H1 (cell line): ENCODE data around the gene ARHGAP21. TPM values are rescaled to one million over a fixed set of nuclear protein-coding genes. Genes with fewer than 3 reads are reported as not detected.

Experiments
- CTCF ChIA-PET: fragments of 300-600 bp; sonication (Branson Sonifier 250); formaldehyde crosslinking; loops from one replicate; lab custom pipeline; 2021; ENCODE audit not compliant: partially characterized antibody; lab: Charles Lee
- POLR2A ChIA-PET: fragments of 300-600 bp; sonication (Branson Sonifier 250); formaldehyde crosslinking; loops from one replicate; lab custom pipeline; 2021; ENCODE audit warnings: inconsistent platforms; ENCODE audit not compliant: partially characterized antibody; lab: Charles Lee
- DNase-seq, 2 experiments: peaks; one replicate each; pipeline versions ENCODE4 v3.0.0 to v3.0.0-alpha.2; 2010 to 2022; ENCODE audit warnings: low spot score in 2 of 2, low read depth in 1 of 2, mixed read lengths in 1 of 2
- FAIRE-seq: peaks from 2 replicates; lab custom pipeline; 2011; peaks lifted over from hg19 to GRCh38; lab: Jason Lieb, UNC
- H2AFZ ChIP-seq: 2 replicates; pipeline ENCODE4 v1.8.1; 2012; ENCODE audit warnings: low read length, inconsistent platforms
- H2AK5ac ChIP-seq: 2 replicates; pipeline ENCODE4 v1.6.1; 2013; ENCODE audit warnings: low read depth, low read length
- H2BK120ac ChIP-seq: replicated peaks from 2 replicates; pipeline ENCODE3; 2013; ENCODE audit warnings: low read depth, low read length, inconsistent platforms
- H2BK12ac ChIP-seq: 2 replicates; pipeline ENCODE4 v1.6.1; 2013; ENCODE audit warnings: low read depth, low read length
- H2BK15ac ChIP-seq: 2 replicates; pipeline ENCODE4 v1.6.1; 2013; ENCODE audit warnings: low read length
- H2BK20ac ChIP-seq: 2 replicates; pipeline ENCODE4 v1.6.1; 2013; ENCODE audit warnings: low read length
- H2BK5ac ChIP-seq: 2 replicates; pipeline ENCODE4 v1.6.1; 2013; ENCODE audit warnings: low read depth, low read length
- H3K14ac ChIP-seq: 2 replicates; pipeline ENCODE4 v1.6.1; 2013; ENCODE audit warnings: inconsistent platforms; ENCODE audit not compliant: insufficient read length
- H3K18ac ChIP-seq: 2 replicates; pipeline ENCODE4 v1.6.1; 2013; ENCODE audit warnings: low read length; ENCODE audit errors: extremely low read depth
- H3K23ac ChIP-seq: 2 replicates; pipeline ENCODE4 v1.6.1; 2013; ENCODE audit warnings: inconsistent platforms; ENCODE audit not compliant: insufficient read length
- H3K23me2 ChIP-seq: 2 replicates; pipeline ENCODE4 v1.6.1; 2013; ENCODE audit warnings: low read depth, low read length
- H3K27ac ChIP-seq: 2 replicates; pipeline ENCODE4 v1.6.1; 2011; ENCODE audit warnings: low read depth, low read length, inconsistent platforms
- H3K27me3 ChIP-seq, 4 experiments: replicated peaks in 1 of 4; 1 replicate in 1 of 4; 2 replicates in 3 of 4; pipeline versions ENCODE4 v1.6.1 to v1.8.1; 2011 to 2013; ENCODE audit warnings: low read length in 3 of 4, mild to moderate bottlenecking in 3 of 4, inconsistent platforms in 2 of 4, mixed read lengths in 2 of 4, moderate library complexity in 1 of 4; ENCODE audit not compliant: control insufficient read depth in 3 of 4, insufficient read depth in 3 of 4; ENCODE audit errors: extremely low read depth in 1 of 4
- H3K36me3 ChIP-seq, 4 experiments: 2 replicates each; pipeline versions ENCODE4 v1.6.1 to v1.8.1; 2011 to 2013; ENCODE audit warnings: mild to moderate bottlenecking in 4 of 4, low read length in 3 of 4, moderate library complexity in 2 of 4, control low read depth in 1 of 4, inconsistent platforms in 1 of 4; ENCODE audit not compliant: insufficient read depth in 4 of 4, control insufficient read depth in 2 of 4
- H3K4ac ChIP-seq: replicated peaks from 2 replicates; pipeline ENCODE3; 2013; ENCODE audit warnings: low read length, low read depth, mixed read lengths, inconsistent platforms; ENCODE audit not compliant: insufficient read length
- H3K4me1 ChIP-seq, 4 experiments: replicated peaks in 1 of 4; 1 replicate in 1 of 4; 2 replicates in 3 of 4; pipeline versions ENCODE4 v1.6.1 to v1.8.1; 2011 to 2013; ENCODE audit warnings: low read length in 3 of 4, inconsistent platforms in 2 of 4, mixed read lengths in 1 of 4; ENCODE audit not compliant: insufficient read depth in 4 of 4, control insufficient read depth in 3 of 4
- H3K4me2 ChIP-seq, 2 experiments: 2 replicates each; pipeline versions ENCODE4 v1.6.1 to v1.8.1; 2011 to 2013; ENCODE audit warnings: low read depth in 2 of 2, low read length in 2 of 2, control low read depth in 1 of 2, inconsistent platforms in 1 of 2, mild to moderate bottlenecking in 1 of 2; ENCODE audit not compliant: insufficient read depth in 1 of 2
- H3K4me3 ChIP-seq, 4 experiments: fragments of 200-600, 300-600 bp in 1 of 4; sonication (generic), shearing (Covaris generic), sonication (Bioruptor Twin) in 1 of 4; 2 replicates each; pipeline versions ENCODE4 v1.5.1 to v1.8.1; 2011 to 2016; ENCODE audit warnings: low read length in 4 of 4, low read depth in 3 of 4, control low read depth in 2 of 4, inconsistent platforms in 2 of 4, mild to moderate bottlenecking in 2 of 4, mixed read lengths in 1 of 4, moderate library complexity in 1 of 4; ENCODE audit not compliant: insufficient read depth in 2 of 4; ENCODE audit errors: extremely low read depth in 1 of 4
- H3K56ac ChIP-seq: replicated peaks from 2 replicates; pipeline ENCODE3; 2013; ENCODE audit warnings: low read depth, mild to moderate bottlenecking, mixed read lengths, low read length, inconsistent platforms; ENCODE audit not compliant: insufficient read length
- H3K79me1 ChIP-seq: 2 replicates; pipeline ENCODE4 v1.6.1; 2013; ENCODE audit warnings: low read depth, low read length, control low read depth
- H3K79me2 ChIP-seq, 2 experiments: 2 replicates each; pipeline versions ENCODE4 v1.6.1 to v1.8.1; 2012 to 2013; ENCODE audit warnings: low read length in 2 of 2, mild to moderate bottlenecking in 2 of 2, inconsistent platforms in 1 of 2; ENCODE audit not compliant: insufficient read depth in 2 of 2, control insufficient read depth in 1 of 2
- H3K9ac ChIP-seq, 4 experiments: replicated peaks in 1 of 4; 1 replicate in 1 of 4; 2 replicates in 3 of 4; pipeline versions ENCODE4 v1.6.1 to v1.8.1; 2011 to 2013; ENCODE audit warnings: low read depth in 3 of 4, low read length in 3 of 4, control low read depth in 2 of 4, mild to moderate bottlenecking in 2 of 4, moderate library complexity in 2 of 4, inconsistent platforms in 1 of 4; ENCODE audit errors: extremely low read depth in 1 of 4
- H3K9me3 ChIP-seq, 2 experiments: 2 replicates each; pipeline versions ENCODE4 v1.6.1 to v1.8.1; 2012 to 2013; ENCODE audit warnings: mild to moderate bottlenecking in 2 of 2, moderate library complexity in 2 of 2, control low read depth in 1 of 2, inconsistent platforms in 1 of 2, low read depth in 1 of 2, low read length in 1 of 2, mixed read lengths in 1 of 2; ENCODE audit not compliant: insufficient read depth in 2 of 2
- H4K20me1 ChIP-seq, 2 experiments: replicated peaks in 1 of 2; 2 replicates each; pipeline versions ENCODE3 to v1.8.1; 2011 to 2013; ENCODE audit warnings: inconsistent platforms in 2 of 2, low read length in 2 of 2, mild to moderate bottlenecking in 1 of 2; ENCODE audit not compliant: insufficient read depth in 2 of 2, control insufficient read depth in 1 of 2
- H4K5ac ChIP-seq: 2 replicates; pipeline ENCODE4 v1.6.1; 2013; ENCODE audit warnings: low read length, low read depth, mixed read lengths, inconsistent platforms; ENCODE audit not compliant: insufficient read length
- H4K8ac ChIP-seq: 2 replicates; pipeline ENCODE4 v1.8.0; 2013; ENCODE audit warnings: mild to moderate bottlenecking, moderate library complexity, low read length, inconsistent platforms; ENCODE audit not compliant: insufficient read depth; ENCODE audit errors: extremely low read depth
- H4K91ac ChIP-seq: replicated peaks from 2 replicates; pipeline ENCODE3; 2013; ENCODE audit warnings: low read length, mixed read lengths, inconsistent platforms; ENCODE audit not compliant: insufficient read length
- BACH1 ChIP-seq: IDR thresholded peaks from 2 replicates; pipeline ENCODE4 v1.6.1; 2012; ENCODE audit warnings: low read length, improper control_type of control experiment
- BCL11A ChIP-seq, 2 experiments: IDR thresholded peaks; one replicate each; pipeline ENCODE4 v1.6.1; 2011; ENCODE audit warnings: low read depth in 2 of 2, low read length in 2 of 2, mild to moderate bottlenecking in 2 of 2
- GTF2F1 ChIP-seq: IDR thresholded peaks from 2 replicates; pipeline ENCODE4 v1.6.1; 2012; ENCODE audit warnings: low read depth, low read length, improper control_type of control experiment, borderline replicate concordance
- HDAC2 ChIP-seq, 2 experiments: fragments of 300-600 bp in 1 of 2; sonication (generic) in 1 of 2; IDR thresholded peaks; 2 replicates each; pipeline ENCODE4 v1.6.1; 2011 to 2012; ENCODE audit warnings: low read depth in 2 of 2, low read length in 2 of 2, mild to moderate bottlenecking in 2 of 2, moderate library complexity in 2 of 2, borderline replicate concordance in 1 of 2, inconsistent platforms in 1 of 2
- POU5F1 ChIP-seq: IDR thresholded peaks from 2 replicates; pipeline ENCODE4 v1.6.1; 2011; ENCODE audit warnings: low read depth, mild to moderate bottlenecking, low read length, moderate library complexity
- RAD21 ChIP-seq, 2 experiments: IDR thresholded peaks in 1 of 2; conservative IDR thresholded peaks in 1 of 2; 2 replicates each; pipeline ENCODE4 v1.6.1; 2011; ENCODE audit warnings: low read depth in 2 of 2, low read length in 2 of 2, improper control_type of control experiment in 1 of 2, inconsistent platforms in 1 of 2, mild to moderate bottlenecking in 1 of 2, moderate library complexity in 1 of 2
- SP2 ChIP-seq: IDR thresholded peaks from 2 replicates; pipeline ENCODE4 v1.6.1; 2012; ENCODE audit warnings: mild to moderate bottlenecking, low read length, inconsistent platforms
- SRF ChIP-seq: IDR thresholded peaks from 2 replicates; pipeline ENCODE4 v1.6.1; 2011; ENCODE audit warnings: mild to moderate bottlenecking, low read depth, low read length, moderate library complexity
- SUZ12 ChIP-seq: fragments of 200-600 bp; sonication (generic); IDR thresholded peaks from 2 replicates; pipeline ENCODE4 v1.6.1; 2012; ENCODE audit warnings: mild to moderate bottlenecking, inconsistent platforms, low read length, moderate library complexity, mixed read lengths
- TAF1 ChIP-seq: IDR thresholded peaks from 2 replicates; pipeline ENCODE4 v1.6.1; 2011; ENCODE audit warnings: mild to moderate bottlenecking, low read depth, low read length
- TEAD4 ChIP-seq: IDR thresholded peaks from 2 replicates; pipeline ENCODE4 v1.6.1; 2012; ENCODE audit warnings: low read depth, low read length, inconsistent platforms, mixed read lengths
- ZNF274 ChIP-seq: IDR thresholded peaks from 2 replicates; pipeline ENCODE4 v1.7.0; 2012; ENCODE audit warnings: low read length, borderline replicate concordance; ENCODE audit errors: extremely low read depth
- polyA plus RNA-seq, 7 experiments: library from polyadenylated mRNA; depleted of rRNA in 3 of 7; stranded (reverse) in 5 of 7; unstranded in 2 of 7; fragments of >200 nt in 5 of 7; fragments of 200-250 nt in 2 of 7; gene quantifications; 1 replicate in 5 of 7; 2 replicates in 1 of 7; 4 replicates in 1 of 7; pipeline versions ENCODE4 v1.2.1 to v1.2.3, GENCODE V29; 2011 to 2013; ENCODE audit warnings: missing spikeins in 2 of 7, mixed read lengths in 2 of 7
- total RNA-seq: library from RNA; stranded (reverse); fragmentation: NEBNext Ultra II Directional; extraction: Animal tissue kit (Norgen Biotek cat#: 25700); gene quantifications from 2 replicates; pipeline ENCODE4 v1.2.1, GENCODE V29; 2021
- TF ChIP-seq, protein P1 (sequence below): IDR thresholded peaks from 2 replicates; pipeline ENCODE4 v1.6.1; 2011; ENCODE audit warnings: low read length, improper control_type of control experiment

The ARHGAP21 gene
- total and polyA plus RNA-seq, 2 of the 8 experiments (the other 6 are each of a cell fraction or from before 2014, with no cell fraction given), result 14.4 to 35.3 TPM

GRCh38 chr10:24590697-24591457 lies 132.8 kb downstream of the ARHGAP21 start:
- Histone ChIP-seq H3K27me3 (no peaks in the 10 kb centered on the region), H3K14ac (no peak overlapping the region), H3K4me3 (no peak overlapping the region), H2BK5ac (no peak overlapping the region), H2BK120ac (no peak overlapping the region), H2BK12ac (no peak overlapping the region), H4K5ac (no peak overlapping the region), H3K9ac (no peak overlapping the region), H3K4me2 (no peak overlapping the region), H4K20me1 (peaks cover 0 to 2% of the 10 kb centered on the region in 2 experiments), H3K4me1 (no peaks in the 10 kb centered on the region), H2BK15ac (no peak overlapping the region), H2BK20ac (no peak overlapping the region), H2AFZ (no peak overlapping the region), H3K56ac (no peak overlapping the region), H3K23me2 (no peaks in the 10 kb centered on the region), H3K27ac (no peak overlapping the region), H3K18ac (no peak overlapping the region), H3K79me2 (no peaks in the 10 kb centered on the region), H3K4ac (no peak overlapping the region), H3K23ac (no peak overlapping the region), H4K91ac (no peak overlapping the region), H3K9me3 (no peaks in the 10 kb centered on the region), H2AK5ac (no peak overlapping the region), H3K79me1 (no peaks in the 10 kb centered on the region), H3K36me3 (peaks cover 0 to 28% (median 5%) of the 10 kb centered on the region in 4 experiments; a peak in 3 of 8 replicates), H4K8ac (no peak overlapping the region; the same call in 1 of the 2 replicates)
- ChIA-PET CTCF (interaction anchor here (1.5 kb wide), 1 partner anchor 20 kb away, joined by 3 read pairs; no protein-coding TSS in a partner anchor), POLR2A (no interaction called here)
- DNase-seq (no peak), FAIRE-seq (no peak)
- TF ChIP-seq ZNF274 (no peak), RAD21 (IDR thresholded peaks at IDR 0.05 in 1 of 2, conservative IDR thresholded peaks at IDR 0.05 in 1 of 2; ENCODE audit: low read depth in 2 of 2, low read length in 2 of 2) (no peak), SRF (no peak), BACH1 (no peak), SUZ12 (no peak), SP2 (no peak), HDAC2 (IDR thresholded peaks at IDR 0.05; ENCODE audit: borderline replicate concordance in 1 of 2, low read depth in 2 of 2, low read length in 2 of 2) (no peak), BCL11A (IDR thresholded peaks at IDR 0.05; ENCODE audit: low read depth in 2 of 2, low read length in 2 of 2) (no peak), POU5F1 (no peak), TAF1 (no peak), GTF2F1 (no peak), TEAD4 (no peak)
- TF ChIP-seq, protein P1, sequence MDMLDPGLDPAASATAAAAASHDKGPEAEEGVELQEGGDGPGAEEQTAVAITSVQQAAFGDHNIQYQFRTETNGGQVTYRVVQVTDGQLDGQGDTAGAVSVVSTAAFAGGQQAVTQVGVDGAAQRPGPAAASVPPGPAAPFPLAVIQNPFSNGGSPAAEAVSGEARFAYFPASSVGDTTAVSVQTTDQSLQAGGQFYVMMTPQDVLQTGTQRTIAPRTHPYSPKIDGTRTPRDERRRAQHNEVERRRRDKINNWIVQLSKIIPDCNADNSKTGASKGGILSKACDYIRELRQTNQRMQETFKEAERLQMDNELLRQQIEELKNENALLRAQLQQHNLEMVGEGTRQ, result no peak
